Uterus (tissue), 2 donors: Measurements from ENCODE around the gene ITGB3BP.

Experiments
- CTCF ChIP-seq, 4 experiments: fragments of 200-600 bp in 2 of 4; fragments of 450-650 bp in 2 of 4; sonication (generic) in 2 of 4; IDR thresholded peaks; one replicate each; pipeline ENCODE4 v1.5.1; 2016 to 2019; ENCODE audit warnings: antibody characterized with exemption in 4 of 4, mild to moderate bottlenecking in 2 of 4, moderate library complexity in 1 of 4
- POLR2A ChIP-seq, 2 donors: fragments of 450-650 bp; IDR thresholded peaks; one replicate each; pipeline ENCODE4 v1.6.1; 2016; ENCODE audit warnings: antibody characterized with exemption in 2 of 2, mild to moderate bottlenecking in 1 of 2, moderate library complexity in 1 of 2

DNA sequence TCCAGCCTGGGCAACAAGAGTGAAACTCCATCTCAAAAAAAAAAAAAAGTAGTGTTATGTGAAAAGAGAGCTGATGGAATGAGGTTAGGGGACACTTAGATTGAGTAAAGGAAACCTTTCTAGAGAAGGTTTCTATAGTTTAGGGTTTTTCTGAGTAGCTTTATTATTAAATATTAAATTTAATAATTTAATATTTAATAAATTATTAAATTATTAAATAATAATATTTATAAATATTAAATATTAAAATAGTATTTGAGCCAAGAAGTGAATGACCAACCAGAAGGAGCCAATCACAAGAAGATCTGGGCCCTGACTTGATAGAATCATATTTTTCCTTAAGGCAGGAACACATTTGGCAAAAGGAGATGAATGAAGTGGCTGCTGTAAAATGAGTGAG lies 104.9 kb downstream of the ITGB3BP start:
- TF ChIP-seq CTCF (IDR thresholded peaks at IDR 0.05) (no peak), POLR2A (IDR thresholded peaks at IDR 0.05) (no peak)
